Left ventricle myocardium inferior (tissue), 1 donor: Measurements from ENCODE around the gene ARIH2. TPM values are rescaled to one million over a fixed set of nuclear protein-coding genes. Genes with fewer than 3 reads are reported as not detected.

Source experiments
- DNase-seq: peaks from one replicate; pipeline ENCODE4 v3.0.0-alpha.2; 2020
- H3K27ac ChIP-seq: fragments of 200-600 bp; replicated peaks from 2 replicates; pipeline ENCODE4 v1.8.0; 2021
- H3K27me3 ChIP-seq: fragments of 200-600 bp; 2 replicates; pipeline ENCODE4 v1.8.0; 2021; ENCODE audit warnings: low read depth
- H3K36me3 ChIP-seq: fragments of 200-600 bp; 2 replicates; pipeline ENCODE4 v1.8.0; 2021
- H3K4me1 ChIP-seq: fragments of 200-600 bp; 2 replicates; pipeline ENCODE4 v1.8.0; 2021
- H3K4me3 ChIP-seq: fragments of 200-600 bp; 2 replicates; pipeline ENCODE4 v1.8.0; 2021; ENCODE audit warnings: mild to moderate bottlenecking, moderate library complexity
- H3K9me3 ChIP-seq: fragments of 200-600 bp; replicated peaks from 2 replicates; pipeline ENCODE4 v1.8.0; 2021
- CTCF ChIP-seq: fragments of 200-600 bp; IDR thresholded peaks from 2 replicates; pipeline ENCODE4 v1.8.0; 2021; ENCODE audit warnings: antibody characterized with exemption, mild to moderate bottlenecking, borderline replicate concordance
- intact Hi-C: fragments of 100-400 bp; cut with micrococcal nuclease; formaldehyde crosslinking; loops from one replicate; pipeline ENCODE4 v1.11.0; 2022
- total RNA-seq: library from RNA; stranded (reverse); fragmentation: NEBNext Ultra II Directional; extraction: Animal tissue kit (Norgen Biotek cat#: 25700); gene quantifications from one replicate; pipeline ENCODE4 v1.2.1, GENCODE V29; 2021
- donor health status: DM: no; HTN: yes; CAD: no; lungs with severe emphysema.

Gene ARIH2
- total RNA-seq, 1 donor from 2014 or later = 180 TPM

- no peaks in the 10 kb centered on the region for H3K9me3 ChIP-seq
Observed at GRCh38 chr3:49015765-49016164, 97.1 kb downstream of the ARIH2 start.

GRCh38 chr3:49016414-49017228 lies 98.0 kb downstream of the ARIH2 start:
- no peak overlapping the region for H3K27ac ChIP-seq
- H3K27me3 ChIP-seq = no peaks in the 10 kb centered on the region
- TF ChIP-seq CTCF = no peak
- peaks cover 45% of the 10 kb centered on the region for H3K36me3 ChIP-seq
- no peaks in the 10 kb centered on the region for H3K9me3 ChIP-seq
- DNase-seq = no peak
- peaks cover 68% of the 10 kb centered on the region for H3K4me1 ChIP-seq
- no peak overlapping the region for H3K4me3 ChIP-seq
- intact Hi-C loops = no loop called here

More at GRCh38 chr3:49015765-49016164, 97.1 kb downstream of the ARIH2 start:
- Histone ChIP-seq H3K27me3 (no peaks in the 10 kb centered on the region), H3K4me3 (no peak overlapping the region), H3K4me1 (peaks cover 67% of the 10 kb centered on the region), H3K36me3 (peaks cover 48% of the 10 kb centered on the region), H3K27ac (no peak overlapping the region)
- intact Hi-C loops = no loop called here
- TF ChIP-seq CTCF = no peak
- DNase-seq = no peak

GRCh38 chr3:49017229-49017970 lies 98.8 kb downstream of the ARIH2 start:
- Histone ChIP-seq H3K27ac (peak overlapping the region; percentile 74), H3K4me1 (peaks cover 65% of the 10 kb centered on the region), H3K36me3 (peaks cover 37% of the 10 kb centered on the region), H3K27me3 (no peaks in the 10 kb centered on the region), H3K9me3 (no peaks in the 10 kb centered on the region), H3K4me3 (peak overlapping the region; percentile 88)
- DNase-seq = no peak
- intact Hi-C loops = no loop called here
- no peak for TF ChIP-seq CTCF

- H3K27ac ChIP-seq = peak within 1 kb of the TSS; percentile 74
- H3K4me3 ChIP-seq = peak within 1 kb of the TSS; percentile 88
- H3K36me3 ChIP-seq = peaks cover 35% of the 10 kb centered on the region
- intact Hi-C loops = no loop called here
- no peaks in the 10 kb centered on the region for H3K9me3 ChIP-seq
- H3K27me3 ChIP-seq = no peaks in the 10 kb centered on the region
- DNase-seq = peak; percentile 61
- peaks cover 65% of the 10 kb centered on the region for H3K4me1 ChIP-seq
- no peak for TF ChIP-seq CTCF
Observed at GRCh38 chr3:49017971-49018706, 99.5 kb downstream of the ARIH2 start, which contains the start of gene DALRD3. Gene DALRD3, minus strand, starts transcription at chr3:49018580. Its CDS starts 16 bp downstream, at chr3:49018564.

GRCh38 chr3:49018707-49019006 lies 100.0 kb downstream of the ARIH2 start:
- H3K27me3 ChIP-seq = no peaks in the 10 kb centered on the region
- H3K4me3 ChIP-seq = peak overlapping the region; percentile 88
- peaks cover 37% of the 10 kb centered on the region for H3K36me3 ChIP-seq
- no peak for TF ChIP-seq CTCF
- no peaks in the 10 kb centered on the region for H3K9me3 ChIP-seq
- intact Hi-C loops = no loop called here
- peaks cover 65% of the 10 kb centered on the region for H3K4me1 ChIP-seq
- H3K27ac ChIP-seq = peak overlapping the region; percentile 74
- DNase-seq = no peak
